H1 (cell line): ENCODE data around the gene SEL1L2. TPM values are rescaled to one million over a fixed set of nuclear protein-coding genes. Genes with fewer than 3 reads are reported as not detected.

ENCODE experiments used
- CTCF ChIA-PET: fragments of 300-600 bp; sonication (Branson Sonifier 250); formaldehyde crosslinking; loops from one replicate; lab custom pipeline; 2021; ENCODE audit not compliant: partially characterized antibody; lab: Charles Lee
- POLR2A ChIA-PET: fragments of 300-600 bp; sonication (Branson Sonifier 250); formaldehyde crosslinking; loops from one replicate; lab custom pipeline; 2021; ENCODE audit warnings: inconsistent platforms; ENCODE audit not compliant: partially characterized antibody; lab: Charles Lee
- DNase-seq, 2 experiments: peaks; one replicate each; pipeline versions ENCODE4 v3.0.0 to v3.0.0-alpha.2; 2010 to 2022; ENCODE audit warnings: low spot score in 2 of 2, low read depth in 1 of 2, mixed read lengths in 1 of 2
- FAIRE-seq: peaks from 2 replicates; lab custom pipeline; 2011; peaks lifted over from hg19 to GRCh38; lab: Jason Lieb, UNC
- H2AFZ ChIP-seq: 2 replicates; pipeline ENCODE4 v1.8.1; 2012; ENCODE audit warnings: low read length, inconsistent platforms
- H2AK5ac ChIP-seq: 2 replicates; pipeline ENCODE4 v1.6.1; 2013; ENCODE audit warnings: low read depth, low read length
- H2BK120ac ChIP-seq: replicated peaks from 2 replicates; pipeline ENCODE3; 2013; ENCODE audit warnings: low read depth, low read length, inconsistent platforms
- H2BK12ac ChIP-seq: 2 replicates; pipeline ENCODE4 v1.6.1; 2013; ENCODE audit warnings: low read depth, low read length
- H2BK15ac ChIP-seq: 2 replicates; pipeline ENCODE4 v1.6.1; 2013; ENCODE audit warnings: low read length
- H2BK20ac ChIP-seq: 2 replicates; pipeline ENCODE4 v1.6.1; 2013; ENCODE audit warnings: low read length
- H2BK5ac ChIP-seq: 2 replicates; pipeline ENCODE4 v1.6.1; 2013; ENCODE audit warnings: low read depth, low read length
- H3K14ac ChIP-seq: 2 replicates; pipeline ENCODE4 v1.6.1; 2013; ENCODE audit warnings: inconsistent platforms; ENCODE audit not compliant: insufficient read length
- H3K18ac ChIP-seq: 2 replicates; pipeline ENCODE4 v1.6.1; 2013; ENCODE audit warnings: low read length; ENCODE audit errors: extremely low read depth
- H3K23ac ChIP-seq: 2 replicates; pipeline ENCODE4 v1.6.1; 2013; ENCODE audit warnings: inconsistent platforms; ENCODE audit not compliant: insufficient read length
- H3K23me2 ChIP-seq: 2 replicates; pipeline ENCODE4 v1.6.1; 2013; ENCODE audit warnings: low read depth, low read length
- H3K27ac ChIP-seq: 2 replicates; pipeline ENCODE4 v1.6.1; 2011; ENCODE audit warnings: low read depth, low read length, inconsistent platforms
- H3K27me3 ChIP-seq, 4 experiments: replicated peaks in 1 of 4; 1 replicate in 1 of 4; 2 replicates in 3 of 4; pipeline versions ENCODE4 v1.6.1 to v1.8.1; 2011 to 2013; ENCODE audit warnings: low read length in 3 of 4, mild to moderate bottlenecking in 3 of 4, inconsistent platforms in 2 of 4, mixed read lengths in 2 of 4, moderate library complexity in 1 of 4; ENCODE audit not compliant: control insufficient read depth in 3 of 4, insufficient read depth in 3 of 4; ENCODE audit errors: extremely low read depth in 1 of 4
- H3K36me3 ChIP-seq, 4 experiments: 2 replicates each; pipeline versions ENCODE4 v1.6.1 to v1.8.1; 2011 to 2013; ENCODE audit warnings: mild to moderate bottlenecking in 4 of 4, low read length in 3 of 4, moderate library complexity in 2 of 4, control low read depth in 1 of 4, inconsistent platforms in 1 of 4; ENCODE audit not compliant: insufficient read depth in 4 of 4, control insufficient read depth in 2 of 4
- H3K4ac ChIP-seq: replicated peaks from 2 replicates; pipeline ENCODE3; 2013; ENCODE audit warnings: low read length, low read depth, mixed read lengths, inconsistent platforms; ENCODE audit not compliant: insufficient read length
- H3K4me1 ChIP-seq, 4 experiments: replicated peaks in 1 of 4; 1 replicate in 1 of 4; 2 replicates in 3 of 4; pipeline versions ENCODE4 v1.6.1 to v1.8.1; 2011 to 2013; ENCODE audit warnings: low read length in 3 of 4, inconsistent platforms in 2 of 4, mixed read lengths in 1 of 4; ENCODE audit not compliant: insufficient read depth in 4 of 4, control insufficient read depth in 3 of 4
- H3K4me2 ChIP-seq, 2 experiments: 2 replicates each; pipeline versions ENCODE4 v1.6.1 to v1.8.1; 2011 to 2013; ENCODE audit warnings: low read depth in 2 of 2, low read length in 2 of 2, control low read depth in 1 of 2, inconsistent platforms in 1 of 2, mild to moderate bottlenecking in 1 of 2; ENCODE audit not compliant: insufficient read depth in 1 of 2
- H3K4me3 ChIP-seq, 4 experiments: fragments of 200-600, 300-600 bp in 1 of 4; sonication (generic), shearing (Covaris generic), sonication (Bioruptor Twin) in 1 of 4; 2 replicates each; pipeline versions ENCODE4 v1.5.1 to v1.8.1; 2011 to 2016; ENCODE audit warnings: low read length in 4 of 4, low read depth in 3 of 4, control low read depth in 2 of 4, inconsistent platforms in 2 of 4, mild to moderate bottlenecking in 2 of 4, mixed read lengths in 1 of 4, moderate library complexity in 1 of 4; ENCODE audit not compliant: insufficient read depth in 2 of 4; ENCODE audit errors: extremely low read depth in 1 of 4
- H3K56ac ChIP-seq: replicated peaks from 2 replicates; pipeline ENCODE3; 2013; ENCODE audit warnings: low read depth, mild to moderate bottlenecking, mixed read lengths, low read length, inconsistent platforms; ENCODE audit not compliant: insufficient read length
- H3K79me1 ChIP-seq: 2 replicates; pipeline ENCODE4 v1.6.1; 2013; ENCODE audit warnings: low read depth, low read length, control low read depth
- H3K79me2 ChIP-seq, 2 experiments: 2 replicates each; pipeline versions ENCODE4 v1.6.1 to v1.8.1; 2012 to 2013; ENCODE audit warnings: low read length in 2 of 2, mild to moderate bottlenecking in 2 of 2, inconsistent platforms in 1 of 2; ENCODE audit not compliant: insufficient read depth in 2 of 2, control insufficient read depth in 1 of 2
- H3K9ac ChIP-seq, 4 experiments: replicated peaks in 1 of 4; 1 replicate in 1 of 4; 2 replicates in 3 of 4; pipeline versions ENCODE4 v1.6.1 to v1.8.1; 2011 to 2013; ENCODE audit warnings: low read depth in 3 of 4, low read length in 3 of 4, control low read depth in 2 of 4, mild to moderate bottlenecking in 2 of 4, moderate library complexity in 2 of 4, inconsistent platforms in 1 of 4; ENCODE audit errors: extremely low read depth in 1 of 4
- H3K9me3 ChIP-seq, 2 experiments: 2 replicates each; pipeline versions ENCODE4 v1.6.1 to v1.8.1; 2012 to 2013; ENCODE audit warnings: mild to moderate bottlenecking in 2 of 2, moderate library complexity in 2 of 2, control low read depth in 1 of 2, inconsistent platforms in 1 of 2, low read depth in 1 of 2, low read length in 1 of 2, mixed read lengths in 1 of 2; ENCODE audit not compliant: insufficient read depth in 2 of 2
- H4K20me1 ChIP-seq, 2 experiments: replicated peaks in 1 of 2; 2 replicates each; pipeline versions ENCODE3 to v1.8.1; 2011 to 2013; ENCODE audit warnings: inconsistent platforms in 2 of 2, low read length in 2 of 2, mild to moderate bottlenecking in 1 of 2; ENCODE audit not compliant: insufficient read depth in 2 of 2, control insufficient read depth in 1 of 2
- H4K5ac ChIP-seq: 2 replicates; pipeline ENCODE4 v1.6.1; 2013; ENCODE audit warnings: low read length, low read depth, mixed read lengths, inconsistent platforms; ENCODE audit not compliant: insufficient read length
- H4K8ac ChIP-seq: 2 replicates; pipeline ENCODE4 v1.8.0; 2013; ENCODE audit warnings: mild to moderate bottlenecking, moderate library complexity, low read length, inconsistent platforms; ENCODE audit not compliant: insufficient read depth; ENCODE audit errors: extremely low read depth
- H4K91ac ChIP-seq: replicated peaks from 2 replicates; pipeline ENCODE3; 2013; ENCODE audit warnings: low read length, mixed read lengths, inconsistent platforms; ENCODE audit not compliant: insufficient read length
- CBX8 ChIP-seq: fragments of 300-800, 300-1000 bp; sonication (generic); IDR thresholded peaks from 2 replicates; pipeline ENCODE4 v1.7.1; 2016; ENCODE audit warnings: low read depth, low read length, borderline replicate concordance
- CEBPB ChIP-seq: IDR thresholded peaks from 2 replicates; pipeline ENCODE4 v1.6.1; 2012; ENCODE audit warnings: low read depth, low read length
- CREB1 ChIP-seq: IDR thresholded peaks from 2 replicates; pipeline ENCODE4 v1.6.1; 2012; ENCODE audit warnings: inconsistent platforms
- EGR1 ChIP-seq: IDR thresholded peaks from 2 replicates; pipeline ENCODE4 v1.6.1; 2011; ENCODE audit warnings: low read depth, low read length, borderline replicate concordance
- EP300 ChIP-seq, 2 experiments: IDR thresholded peaks; 1 replicate in 1 of 2; 2 replicates in 1 of 2; pipeline ENCODE4 v1.6.1; 2011 to 2012; ENCODE audit warnings: low read depth in 2 of 2, low read length in 2 of 2, mild to moderate bottlenecking in 2 of 2, borderline replicate concordance in 1 of 2, inconsistent platforms in 1 of 2, moderate library complexity in 1 of 2
- JUN ChIP-seq: IDR thresholded peaks from 2 replicates; pipeline ENCODE4 v1.6.1; 2011; ENCODE audit warnings: low read depth, mild to moderate bottlenecking, improper control_type of control experiment, low read length
- KDM1A ChIP-seq: fragments of 200-600, 300-600 bp; sonication (generic); IDR thresholded peaks from 2 replicates; pipeline ENCODE4 v1.7.1; 2016; ENCODE audit warnings: mild to moderate bottlenecking, low read length, borderline replicate concordance
- KDM4A ChIP-seq: IDR thresholded peaks from one replicate; pipeline ENCODE4 v1.7.1; 2012; ENCODE audit warnings: low read depth, mild to moderate bottlenecking, moderate library complexity, low read length, inconsistent platforms; ENCODE audit not compliant: severe bottlenecking
- PHF8 ChIP-seq: fragments of 200-600 bp; sonication (generic); conservative IDR thresholded peaks from 2 replicates; pipeline ENCODE4 v1.7.1; 2012; ENCODE audit warnings: low read depth, mild to moderate bottlenecking, inconsistent platforms, low read length, moderate library complexity
- POLR2AphosphoS5 ChIP-seq: IDR thresholded peaks from 2 replicates; pipeline ENCODE4 v1.6.1; 2011; ENCODE audit warnings: low read depth, low read length
- POU5F1 ChIP-seq: IDR thresholded peaks from 2 replicates; pipeline ENCODE4 v1.6.1; 2011; ENCODE audit warnings: low read depth, mild to moderate bottlenecking, low read length, moderate library complexity
- RFX5 ChIP-seq: IDR thresholded peaks from 2 replicates; pipeline ENCODE4 v1.6.1; 2011; ENCODE audit warnings: low read depth, low read length, improper control_type of control experiment, borderline replicate concordance
- SRF ChIP-seq: IDR thresholded peaks from 2 replicates; pipeline ENCODE4 v1.6.1; 2011; ENCODE audit warnings: mild to moderate bottlenecking, low read depth, low read length, moderate library complexity
- YY1 ChIP-seq: IDR thresholded peaks from 2 replicates; pipeline ENCODE4 v1.6.1; 2011; ENCODE audit warnings: low read depth, mild to moderate bottlenecking, low read length
- WGBS, 2 experiments: shearing (Covaris generic) in 1 of 2; methylation state at CpG; one replicate each; pipeline versions ENCODE4 v1.1.6 to v1.1.7; 2013 to 2015; ENCODE audit warnings: low lambda C conversion rate in 2 of 2, mixed read lengths in 2 of 2, inconsistent platforms in 1 of 2, low coverage in 1 of 2, missing lambda C conversion rate in 1 of 2; ENCODE audit not compliant: insufficient replicate concordance in 2 of 2, insufficient coverage in 1 of 2, insufficient read length in 1 of 2; ENCODE audit errors: extremely low coverage in 1 of 2, missing lambda C conversion rate in 1 of 2; 5-methylcytosine and 5-hydroxymethylcytosine counted together
- polyA plus RNA-seq, 7 experiments: library from polyadenylated mRNA; depleted of rRNA in 3 of 7; stranded (reverse) in 5 of 7; unstranded in 2 of 7; fragments of >200 nt in 5 of 7; fragments of 200-250 nt in 2 of 7; gene quantifications; 1 replicate in 5 of 7; 2 replicates in 1 of 7; 4 replicates in 1 of 7; pipeline versions ENCODE4 v1.2.1 to v1.2.3, GENCODE V29; 2011 to 2013; ENCODE audit warnings: missing spikeins in 2 of 7, mixed read lengths in 2 of 7
- total RNA-seq: library from RNA; stranded (reverse); fragmentation: NEBNext Ultra II Directional; extraction: Animal tissue kit (Norgen Biotek cat#: 25700); gene quantifications from 2 replicates; pipeline ENCODE4 v1.2.1, GENCODE V29; 2021
- TF ChIP-seq, protein P1 (sequence below): IDR thresholded peaks from 2 replicates; pipeline ENCODE4 v1.6.1; 2012; ENCODE audit warnings: inconsistent platforms

Gene SEL1L2
- total and polyA plus RNA-seq, 2 of the 8 experiments (the other 6 are each of a cell fraction or from before 2014, with no cell fraction given) = not detected

DNA sequence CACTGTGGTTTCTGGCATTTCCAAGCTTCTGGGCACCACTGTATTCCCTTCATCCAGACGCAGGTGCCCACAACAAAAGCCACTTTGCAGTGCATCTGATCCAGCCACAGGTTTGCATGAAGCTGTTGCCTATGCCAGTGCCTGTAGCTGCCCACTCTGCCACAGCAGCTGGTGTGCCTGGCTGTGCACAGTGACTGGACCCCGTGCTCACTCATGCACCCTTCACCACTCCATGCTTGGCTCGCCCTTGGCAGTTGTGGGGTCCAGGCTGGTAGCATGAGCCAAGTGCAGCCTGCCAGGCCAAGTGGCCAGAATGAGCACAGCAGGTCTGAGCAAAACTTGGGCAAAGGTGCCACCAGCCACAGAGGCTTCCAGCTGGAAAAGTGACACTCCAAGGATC, 42.7 kb downstream of the SEL1L2 start:
- Histone ChIP-seq H3K56ac (no peak overlapping the region), H2BK120ac (no peak overlapping the region), H3K79me1 (no peaks in the 10 kb centered on the region), H2AK5ac (no peak overlapping the region), H2BK5ac (no peak overlapping the region), H4K20me1 (no peaks in the 10 kb centered on the region), H4K91ac (no peak overlapping the region), H3K9me3 (peaks cover 3 to 5% of the 10 kb centered on the region in 2 experiments; a peak in 1 of 4 replicates), H4K8ac (no peak overlapping the region), H3K27me3 (no peaks in the 10 kb centered on the region), H3K79me2 (no peaks in the 10 kb centered on the region), H3K4me1 (no peaks in the 10 kb centered on the region), H2BK12ac (no peak overlapping the region), H3K18ac (no peak overlapping the region), H3K4me2 (no peak overlapping the region), H3K23ac (no peak overlapping the region), H3K27ac (no peak overlapping the region), H3K23me2 (no peaks in the 10 kb centered on the region), H2BK15ac (no peak overlapping the region), H3K14ac (no peak overlapping the region), H3K4ac (no peak overlapping the region), H4K5ac (no peak overlapping the region), H3K36me3 (no peaks in the 10 kb centered on the region), H3K4me3 (no peak overlapping the region), H2BK20ac (no peak overlapping the region), H3K9ac (no peak overlapping the region), H2AFZ (no peak overlapping the region)
- POLR2A ChIA-PET = no interaction called here
- CTCF ChIA-PET = interaction anchor here (0.6 to 1.8 kb wide), 5 partner anchors 22 to 128 kb away, joined by 3 to 5 read pairs (median 5); no protein-coding TSS in a partner anchor
- WGBS, 2 experiments = 94% methylated on average over 3 of the region's 3 CpGs; no CpG with 5 or more reads in 1 of the 2 experiments
- DNase-seq (no peak), FAIRE-seq (no peak)
- TF ChIP-seq CEBPB (no peak), POU5F1 (no peak), POLR2AphosphoS5 (no peak), EP300 (IDR thresholded peaks at IDR 0.05; ENCODE audit: borderline replicate concordance in 1 of 2, low read depth in 2 of 2, low read length in 2 of 2) (no peak), PHF8 (no peak), JUN (no peak), SRF (no peak), EGR1 (no peak), CREB1 (no peak), KDM1A (no peak), KDM4A (no peak), RFX5 (no peak), CBX8 (no peak), YY1 (no peak)
- TF ChIP-seq, protein P1, sequence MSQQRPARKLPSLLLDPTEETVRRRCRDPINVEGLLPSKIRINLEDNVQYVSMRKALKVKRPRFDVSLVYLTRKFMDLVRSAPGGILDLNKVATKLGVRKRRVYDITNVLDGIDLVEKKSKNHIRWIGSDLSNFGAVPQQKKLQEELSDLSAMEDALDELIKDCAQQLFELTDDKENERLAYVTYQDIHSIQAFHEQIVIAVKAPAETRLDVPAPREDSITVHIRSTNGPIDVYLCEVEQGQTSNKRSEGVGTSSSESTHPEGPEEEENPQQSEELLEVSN = no peak
